Upper lobe of left lung (tissue), 4 donors: ENCODE measurements around the gene ARMC7.

ENCODE experiments used
- POLR2A ChIP-seq, 4 donors: fragments of 450-650 bp; IDR thresholded peaks; one replicate each; pipeline ENCODE4 v1.5.1; 2016 to 2017; ENCODE audit warnings: antibody characterized with exemption in 4 of 4, mild to moderate bottlenecking in 2 of 4
- TF ChIP-seq, protein P1 (sequence below), 6 experiments: fragments of 450-650 bp in 4 of 6; fragments of 200-600 bp in 2 of 6; sonication (generic) in 2 of 6; IDR thresholded peaks; one replicate each; pipeline ENCODE4 v1.5.1; 2016 to 2019; ENCODE audit warnings: antibody characterized with exemption in 6 of 6

DNA sequence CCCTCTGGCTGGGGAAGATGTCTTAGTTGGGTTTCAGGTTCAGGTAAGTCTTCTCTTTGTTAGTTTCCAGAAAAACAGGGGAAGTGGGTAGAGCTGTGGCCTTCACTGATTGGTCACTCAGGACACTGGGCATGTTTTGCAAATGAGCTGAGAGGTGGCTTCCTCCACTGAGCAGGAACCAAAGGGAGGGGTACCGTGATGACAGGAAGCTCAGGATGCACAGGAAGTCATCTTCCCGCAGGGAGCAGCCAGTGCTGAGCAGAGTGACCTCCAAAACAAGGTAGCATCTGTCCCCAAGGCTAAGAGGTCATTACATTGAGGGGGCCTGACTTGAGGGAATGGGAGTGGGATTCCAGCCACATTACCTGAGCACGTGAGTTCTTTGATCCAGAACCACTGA lies 16.2 kb downstream of the ARMC7 start:
- TF ChIP-seq, protein P1, sequence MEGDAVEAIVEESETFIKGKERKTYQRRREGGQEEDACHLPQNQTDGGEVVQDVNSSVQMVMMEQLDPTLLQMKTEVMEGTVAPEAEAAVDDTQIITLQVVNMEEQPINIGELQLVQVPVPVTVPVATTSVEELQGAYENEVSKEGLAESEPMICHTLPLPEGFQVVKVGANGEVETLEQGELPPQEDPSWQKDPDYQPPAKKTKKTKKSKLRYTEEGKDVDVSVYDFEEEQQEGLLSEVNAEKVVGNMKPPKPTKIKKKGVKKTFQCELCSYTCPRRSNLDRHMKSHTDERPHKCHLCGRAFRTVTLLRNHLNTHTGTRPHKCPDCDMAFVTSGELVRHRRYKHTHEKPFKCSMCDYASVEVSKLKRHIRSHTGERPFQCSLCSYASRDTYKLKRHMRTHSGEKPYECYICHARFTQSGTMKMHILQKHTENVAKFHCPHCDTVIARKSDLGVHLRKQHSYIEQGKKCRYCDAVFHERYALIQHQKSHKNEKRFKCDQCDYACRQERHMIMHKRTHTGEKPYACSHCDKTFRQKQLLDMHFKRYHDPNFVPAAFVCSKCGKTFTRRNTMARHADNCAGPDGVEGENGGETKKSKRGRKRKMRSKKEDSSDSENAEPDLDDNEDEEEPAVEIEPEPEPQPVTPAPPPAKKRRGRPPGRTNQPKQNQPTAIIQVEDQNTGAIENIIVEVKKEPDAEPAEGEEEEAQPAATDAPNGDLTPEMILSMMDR (IDR thresholded peaks at IDR 0.05): no peak
- TF ChIP-seq POLR2A (IDR thresholded peaks at IDR 0.05): no peak
